Measurements from ENCODE around the gene GOLGA8H.
"Not testable (repeated sequence)": the region's sequence is repeated elsewhere in the genome, so short reads cannot be mapped to it uniquely, and the experiment has no call there.

The GOLGA8H gene, protein sequence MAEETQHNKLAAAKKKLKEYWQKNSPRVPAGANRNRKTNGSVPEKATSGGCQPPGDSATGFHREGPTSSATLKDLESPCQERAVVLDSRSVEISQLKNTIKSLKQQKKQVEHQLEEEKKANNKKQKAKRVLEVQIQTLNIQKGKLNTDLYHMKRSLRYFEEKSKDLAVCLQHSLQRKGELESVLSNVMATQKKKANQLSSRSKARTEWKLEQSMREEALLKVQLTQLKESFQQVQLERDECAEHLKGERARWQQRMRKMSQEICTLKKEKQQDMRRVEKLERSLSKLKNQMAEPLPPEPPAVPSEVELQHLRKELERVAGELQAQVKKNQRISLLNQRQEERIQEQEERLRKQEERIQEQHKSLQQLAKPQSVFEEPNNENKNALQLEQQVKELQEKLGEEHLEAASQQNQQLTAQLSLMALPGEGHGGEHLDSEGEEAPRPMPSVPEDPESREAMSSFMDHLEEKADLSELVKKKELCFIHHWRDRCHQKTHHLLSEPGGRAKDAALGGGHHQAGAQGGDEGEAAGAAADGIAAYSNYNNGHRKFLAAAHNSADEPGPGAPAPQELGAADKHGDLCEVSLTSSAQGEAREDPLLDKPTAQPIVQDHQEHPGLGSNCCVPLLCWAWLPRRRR

DNA sequence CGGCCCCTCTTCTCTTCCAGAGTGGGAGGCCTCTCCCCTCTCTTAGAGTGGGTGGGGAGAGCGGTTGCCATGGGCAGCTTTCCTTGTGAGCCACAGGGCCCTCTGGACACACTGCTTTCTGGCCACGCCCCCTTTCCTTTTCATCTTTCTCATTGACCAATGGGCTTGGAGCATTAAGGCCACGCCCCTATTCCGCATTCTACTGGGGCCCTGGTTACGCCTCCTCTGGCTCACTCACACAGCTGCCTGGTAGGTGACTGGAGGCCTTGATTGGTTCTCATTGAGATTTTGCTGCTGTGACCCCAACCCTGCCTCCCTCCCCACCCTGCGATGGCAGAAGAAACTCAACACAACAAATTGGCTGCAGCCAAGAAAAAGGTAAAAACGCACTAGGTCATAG, at the start of gene GOLGA8H:
TSS of gene GOLGA8H (plus strand) at position 233 of the 400 bp plus-strand sequence. CDS start at position 331, 98 bp downstream.
- DNase-seq, result not testable (repeated sequence)

DNA sequence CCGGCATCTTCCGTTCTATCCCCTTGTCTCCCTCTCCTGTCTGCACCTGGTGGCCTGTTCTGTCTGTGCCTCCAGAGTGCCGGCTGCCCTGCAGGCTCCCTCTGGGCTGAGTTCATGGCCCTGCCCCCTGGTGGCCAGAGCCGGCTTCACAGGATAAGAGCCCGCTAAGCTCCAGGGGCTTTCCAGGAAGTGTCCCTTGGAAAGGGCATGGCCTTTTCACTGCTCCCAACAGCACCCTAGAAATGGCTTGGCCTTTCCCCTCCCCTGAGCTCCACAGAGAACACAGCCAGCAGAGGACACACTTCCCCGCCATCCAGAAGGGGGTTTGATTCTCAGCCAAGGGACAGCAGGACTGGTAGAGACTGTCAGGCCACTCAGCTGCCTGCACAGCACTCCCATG, 36.9 kb upstream of the GOLGA8H start:
- peak; percentile 0 to 3 for DNase-seq

DNA sequence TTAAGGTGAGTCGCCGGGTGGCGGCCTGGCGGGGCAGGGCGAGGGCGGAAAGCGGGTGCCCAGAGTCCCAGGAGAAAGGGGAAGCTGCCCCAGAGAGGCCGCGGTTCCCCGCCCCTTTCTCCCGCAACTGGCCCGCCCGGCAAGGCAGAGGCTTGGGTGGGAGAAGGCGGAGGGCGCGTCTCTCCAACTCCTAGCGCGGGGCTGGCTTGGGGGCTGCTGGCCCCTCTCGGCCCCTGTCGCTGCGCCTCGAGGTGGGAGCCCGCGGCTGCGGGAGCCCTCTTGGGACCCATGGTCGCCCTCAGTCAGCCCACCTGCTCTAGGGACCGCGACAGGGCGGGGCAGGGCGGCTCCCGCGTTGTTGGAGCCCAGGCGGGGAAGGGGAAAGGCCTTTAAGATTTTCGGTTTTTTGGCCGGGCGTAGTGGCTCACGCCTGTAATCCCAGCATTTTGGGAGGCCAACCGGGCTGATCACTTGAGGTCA, 30.8 kb upstream of the GOLGA8H start:
- not testable (repeated sequence) for DNase-seq

DNA sequence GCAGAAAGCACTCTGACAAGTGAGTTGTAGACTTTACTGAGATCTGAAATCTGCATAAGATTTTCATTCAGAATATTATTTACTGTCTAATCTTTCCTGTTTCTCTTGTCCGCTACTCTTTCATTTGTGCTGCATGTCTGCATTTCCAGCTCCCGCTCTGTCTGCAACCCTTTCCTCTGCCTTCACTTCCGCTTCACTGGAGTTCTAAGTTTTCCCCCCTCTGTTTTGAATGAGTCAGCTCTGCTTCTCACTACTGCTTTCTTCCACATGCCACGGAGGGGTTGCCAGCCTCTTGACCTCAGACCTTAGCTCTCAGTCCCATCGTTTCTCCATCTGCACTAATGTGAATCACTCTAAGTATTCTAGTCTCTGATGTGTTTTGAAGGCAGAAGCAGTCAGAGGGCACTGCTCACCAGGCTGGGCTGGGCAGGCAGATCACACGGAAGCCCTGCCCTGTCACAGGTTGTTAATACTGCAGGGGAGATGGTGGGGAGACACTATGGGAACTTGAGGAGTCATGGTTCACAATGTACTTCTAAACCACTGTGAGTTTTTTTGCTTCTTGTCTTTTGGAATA, 24.3 kb upstream of the GOLGA8H start:
- not testable (repeated sequence) for DNase-seq

DNA sequence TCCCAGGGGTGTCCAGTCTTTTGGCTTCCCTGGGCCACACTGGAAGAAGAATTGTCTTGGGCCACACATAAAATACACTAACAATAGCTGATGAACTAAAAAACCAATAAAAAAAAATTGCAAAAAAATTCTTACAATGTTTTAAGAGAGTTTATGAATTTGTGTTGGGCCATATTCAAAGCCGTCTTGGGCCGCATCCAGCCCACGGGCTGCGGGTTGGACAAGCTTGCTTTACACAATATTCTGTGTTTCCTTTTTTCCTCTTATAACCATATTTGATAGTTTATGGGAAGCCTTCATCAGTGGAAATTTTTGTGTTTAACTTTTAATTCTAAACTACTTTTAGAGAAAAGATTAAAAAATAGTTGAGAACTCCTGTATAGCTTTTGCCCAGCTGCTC, 23.1 kb upstream of the GOLGA8H start:
- DNase-seq, result not testable (repeated sequence)

DNA sequence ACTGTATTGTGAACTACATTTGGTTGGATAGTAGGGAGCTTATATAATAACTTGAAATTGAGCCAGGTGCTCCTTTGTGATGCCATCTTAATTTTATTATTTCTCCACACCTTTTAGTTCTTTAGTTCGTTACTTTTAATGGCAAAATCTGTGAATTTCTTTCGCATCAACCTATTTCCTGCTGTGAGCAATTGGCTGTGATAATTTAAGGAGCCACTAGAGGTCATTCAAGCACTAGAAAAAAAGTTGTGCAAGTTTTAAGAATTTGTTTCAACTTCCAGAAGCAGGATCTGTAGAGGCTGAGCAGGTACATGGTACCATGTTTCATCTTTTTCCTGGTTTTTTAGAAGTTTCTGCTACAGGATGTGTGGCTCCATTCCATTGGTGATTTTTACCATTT, 4.9 kb upstream of the GOLGA8H start:
- DNase-seq, result not testable (repeated sequence)

DNA sequence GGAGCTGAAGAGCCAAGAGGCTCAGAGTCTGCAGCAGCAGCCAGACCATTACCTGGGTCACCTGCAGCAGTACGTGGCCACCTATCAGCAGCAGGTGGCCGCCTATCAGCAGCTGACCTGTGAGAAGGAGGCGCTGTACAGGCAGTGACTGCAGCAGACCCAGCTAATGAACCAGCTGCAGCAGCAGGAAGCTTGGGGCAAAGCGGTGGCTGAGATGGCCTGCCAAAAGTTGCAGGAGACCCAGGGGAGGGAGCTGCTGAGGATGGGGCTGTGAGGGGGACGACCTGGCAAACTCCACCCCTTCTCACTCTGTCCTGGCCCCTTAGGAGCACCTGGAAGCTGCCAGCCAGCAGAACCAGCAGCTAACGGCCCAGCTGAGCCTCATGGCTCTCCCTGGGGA, 8.4 kb downstream of the GOLGA8H start:
- DNase-seq, result not testable (repeated sequence)

DNA sequence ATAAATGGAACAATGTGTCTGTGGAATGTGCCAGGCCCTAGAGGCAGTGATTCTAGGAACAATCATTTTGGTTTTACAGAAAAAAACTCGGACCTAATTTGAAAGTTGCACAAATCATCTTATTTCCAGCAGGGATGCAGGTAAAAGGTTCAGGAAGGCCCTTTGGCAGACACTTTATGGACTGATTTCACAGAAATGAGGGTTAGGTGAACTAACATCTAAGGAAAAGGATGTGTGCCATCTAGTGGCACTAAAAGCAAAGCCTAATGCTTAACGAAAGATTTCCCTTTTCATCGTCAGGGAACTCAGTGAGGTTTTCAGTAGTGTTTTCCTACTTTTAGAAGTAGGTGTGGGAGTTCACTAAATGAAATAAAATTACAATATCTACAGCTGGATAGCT, 17.5 kb downstream of the GOLGA8H start:
- not testable (repeated sequence) for DNase-seq

DNA sequence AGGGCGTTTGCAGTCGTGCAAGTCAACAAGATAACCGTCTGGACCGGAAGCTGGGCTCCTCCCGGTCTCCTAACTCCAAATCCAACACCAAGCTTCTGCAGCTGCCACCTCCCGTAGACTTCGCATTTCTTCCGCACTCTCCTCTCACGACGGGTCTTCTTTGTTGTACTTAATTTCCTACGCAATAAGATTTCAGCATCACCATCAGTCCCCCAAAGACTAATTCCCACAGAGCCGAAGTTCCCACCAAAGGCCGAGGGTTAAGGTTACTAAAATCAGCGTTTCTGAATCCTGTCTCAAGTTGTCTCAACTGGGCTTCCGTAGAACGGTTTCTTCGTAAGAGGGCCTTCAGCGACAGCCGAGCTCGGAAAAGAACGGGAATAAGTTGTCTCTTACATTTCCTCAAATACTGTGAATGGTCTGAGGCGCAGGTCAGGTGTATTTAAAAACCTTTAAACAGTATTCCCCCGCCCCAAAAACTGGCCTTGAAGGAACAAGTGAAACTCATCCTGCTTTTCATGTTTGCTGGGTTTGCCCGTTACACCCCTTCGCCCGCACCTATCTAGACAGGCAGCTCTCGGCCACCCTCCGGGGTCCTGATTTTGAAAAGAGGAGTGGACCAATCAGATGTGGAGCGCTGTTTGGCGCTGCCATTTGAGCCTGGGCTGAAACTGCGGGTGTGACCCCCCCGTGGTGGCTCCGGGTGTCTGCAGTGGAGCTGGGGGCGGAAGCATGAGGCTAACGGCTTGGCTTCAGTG, 21.8 kb downstream of the GOLGA8H start, which contains the start of gene ARHGAP11B:
TSS of gene ARHGAP11B (plus strand) at position 693 of the 758 bp plus-strand sequence.
- peak; percentile 95 to 96 for DNase-seq

DNA sequence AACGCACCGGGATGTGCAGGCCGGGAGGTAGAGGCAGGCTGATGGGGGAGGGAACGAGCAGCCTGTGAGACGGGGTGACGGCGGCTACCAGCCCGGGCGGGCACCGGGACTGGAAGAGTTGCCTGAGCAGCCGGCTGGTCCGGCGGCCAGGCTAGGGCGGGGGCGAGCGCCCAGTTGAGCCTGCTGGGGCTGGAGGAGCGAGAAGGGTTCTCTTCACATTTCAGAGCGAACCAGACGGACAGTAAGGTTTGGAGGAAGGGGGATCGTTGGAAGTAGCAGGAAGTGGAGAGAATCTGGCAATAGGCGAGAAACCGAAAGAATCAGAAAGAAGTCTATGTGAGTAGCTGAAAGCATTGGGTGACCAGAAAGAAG, 22.4 kb downstream of the GOLGA8H start:
- DNase-seq, result peak; percentile 6 to 24

DNA sequence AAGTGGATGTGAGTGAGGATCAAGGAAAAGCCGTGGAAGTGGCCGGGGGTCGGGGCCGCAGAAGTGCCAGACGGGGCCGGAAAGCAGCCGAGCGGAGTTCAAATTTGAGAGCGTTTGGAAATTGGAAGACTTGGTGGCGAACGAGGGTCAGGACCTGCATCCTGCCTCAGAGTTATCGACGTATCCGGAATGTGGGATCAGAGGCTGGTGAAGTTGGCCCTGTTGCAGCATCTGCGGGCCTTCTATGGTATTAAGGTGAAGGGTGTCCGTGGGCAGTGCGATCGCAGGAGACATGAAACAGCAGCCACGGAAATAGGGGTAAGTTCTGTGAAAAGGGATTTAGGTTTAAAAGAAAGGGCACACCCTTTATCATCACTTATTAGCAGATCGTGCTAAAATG, 22.8 kb downstream of the GOLGA8H start:
- peak; percentile 19 to 26 for DNase-seq

DNA sequence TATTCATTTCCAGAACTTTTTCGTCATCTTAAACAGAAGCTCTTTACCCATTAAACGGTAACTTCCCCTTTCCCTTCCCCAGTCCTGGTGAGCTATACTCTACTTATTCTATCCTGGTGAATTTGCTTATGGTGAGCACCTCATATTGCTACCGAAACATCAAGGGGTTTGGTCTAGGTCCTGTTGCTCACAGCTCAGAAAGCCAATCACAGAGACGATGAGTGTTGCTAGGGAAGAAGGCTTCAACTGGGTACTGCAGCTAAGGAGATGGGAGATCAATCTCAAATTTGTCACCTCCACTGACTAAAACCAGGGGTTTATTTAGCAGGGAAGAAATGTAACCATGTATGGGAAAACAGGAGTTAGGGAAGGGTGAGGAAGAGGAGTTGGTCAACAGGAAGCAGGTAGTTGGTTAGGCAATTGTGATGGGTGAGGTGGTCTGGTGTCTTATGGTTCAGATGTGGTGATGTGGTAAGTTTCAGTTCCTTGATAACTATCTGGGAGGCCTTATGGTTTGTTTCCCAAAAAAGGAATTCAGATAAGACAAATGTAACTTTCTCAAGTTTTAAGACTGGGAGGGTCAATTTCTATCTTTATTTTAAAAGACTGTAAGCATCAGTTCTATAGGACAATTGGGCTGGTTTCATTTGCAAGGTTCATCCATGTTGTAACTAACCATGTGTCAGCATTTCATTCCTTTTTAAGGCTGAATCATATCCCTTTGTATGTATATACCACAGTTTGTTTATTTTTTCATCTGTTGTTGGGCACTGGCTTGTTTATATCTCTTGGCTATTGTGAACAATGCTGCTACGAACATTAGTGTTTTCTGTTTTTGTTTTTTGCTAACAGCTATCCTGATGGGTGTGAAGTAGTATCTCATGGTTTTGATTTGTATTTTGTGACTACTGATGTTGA, 46.4 kb downstream of the GOLGA8H start:
- DNase-seq, result no peak

DNA sequence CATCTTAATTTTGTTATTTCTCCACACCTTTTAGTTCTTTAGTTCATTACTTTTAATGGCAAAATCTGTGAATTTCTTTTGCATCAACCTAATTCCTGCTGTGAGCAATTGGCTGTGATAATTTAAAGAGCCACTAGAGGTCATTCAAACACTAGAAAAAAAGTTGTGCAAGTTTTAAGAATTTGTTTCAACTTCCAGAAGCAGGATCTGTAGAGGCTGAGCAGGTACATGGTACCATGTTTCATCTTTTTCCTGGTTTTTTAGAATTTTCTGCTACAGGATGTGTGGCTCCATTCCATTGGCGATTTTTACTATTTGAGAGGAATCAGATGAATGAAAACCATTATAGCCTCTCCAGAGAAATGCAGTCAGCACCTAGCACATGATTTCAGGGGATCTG, 57.3 kb downstream of the GOLGA8H start:
- not testable (repeated sequence) for DNase-seq
